HUES64 (cell line): ENCODE results near the gene MOK.
A peak's percentile ranks its signal among the peaks of the same experiment; 100 is the strongest.

ENCODE experiments used
- H3K27ac ChIP-seq: 2 replicates; pipeline ENCODE4 v1.7.0; 2013; ENCODE audit warnings: low read depth, low read length, inconsistent platforms
- H3K27me3 ChIP-seq: 2 replicates; pipeline ENCODE4 v1.6.1; 2013; ENCODE audit warnings: mild to moderate bottlenecking, low read length; ENCODE audit not compliant: insufficient read depth
- H3K36me3 ChIP-seq: 2 replicates; pipeline ENCODE4 v1.6.1; 2013; ENCODE audit warnings: mild to moderate bottlenecking, low read length; ENCODE audit not compliant: insufficient read depth
- H3K4me1 ChIP-seq: 2 replicates; pipeline ENCODE4 v1.6.1; 2013; ENCODE audit warnings: mild to moderate bottlenecking, low read length, moderate library complexity; ENCODE audit not compliant: insufficient read depth
- H3K4me3 ChIP-seq: 2 replicates; pipeline ENCODE4 v1.5.1; 2013; ENCODE audit warnings: mild to moderate bottlenecking, low read length, moderate library complexity
- H3K9ac ChIP-seq: 2 replicates; pipeline ENCODE4 v1.6.1; 2013; ENCODE audit warnings: mild to moderate bottlenecking, low read depth, low read length
- H3K9me3 ChIP-seq: 2 replicates; pipeline ENCODE4 v1.6.1; 2013; ENCODE audit warnings: low read depth, low read length; ENCODE audit not compliant: insufficient read depth
- WGBS: fragments of 150-250, 120-280 bp; methylation state at CpG from one replicate; pipeline ENCODE4 v1.1.7; 2013; ENCODE audit warnings: missing lambda C conversion rate; 5-methylcytosine and 5-hydroxymethylcytosine counted together

MOK gene

DNA sequence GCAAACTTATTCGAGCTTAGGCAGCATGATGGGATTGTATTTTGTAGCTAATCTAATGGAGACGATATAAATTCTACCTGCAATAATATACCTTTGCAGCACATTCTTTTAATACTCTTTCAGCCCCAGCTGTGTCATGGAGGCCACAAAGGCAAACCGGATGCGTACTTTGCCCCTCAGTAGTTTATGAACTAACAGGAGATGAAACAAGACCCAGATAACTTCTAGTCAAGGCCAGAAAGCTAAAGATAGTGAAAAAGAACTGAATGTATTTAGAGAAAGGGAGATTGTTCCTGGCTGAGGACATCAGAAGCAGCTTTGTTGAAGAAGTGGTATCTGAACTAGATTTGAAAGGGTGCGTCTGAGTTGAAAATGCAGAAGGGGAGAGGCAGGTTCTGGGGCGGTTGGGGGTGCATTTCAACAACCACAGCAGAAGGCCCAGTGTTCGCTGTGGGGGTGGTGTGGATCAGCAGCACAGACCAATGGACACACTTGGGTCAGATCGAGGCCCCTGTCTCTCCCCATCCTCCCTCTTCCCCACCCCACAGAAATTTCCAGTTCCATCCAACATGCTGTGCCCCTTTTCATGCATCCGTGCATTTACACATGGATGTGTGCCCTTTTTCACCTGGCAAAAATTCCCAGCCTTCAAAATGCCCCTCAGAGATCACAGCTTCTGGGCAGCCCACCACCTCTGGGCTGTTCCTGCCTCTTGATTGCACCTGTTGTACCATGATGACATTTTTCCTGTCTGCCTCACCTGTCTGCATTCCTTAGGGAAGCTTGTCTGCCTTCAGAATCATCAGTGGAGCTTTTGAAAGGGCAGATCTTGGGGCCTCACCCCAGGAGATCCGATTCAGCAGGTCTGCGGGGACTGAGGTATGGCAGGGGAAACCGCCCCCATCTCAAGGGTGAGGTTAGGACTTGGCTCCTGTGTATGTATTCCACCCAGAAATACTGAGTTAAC lies 16.8 kb upstream of the MOK start:
- no peak overlapping the region for H3K9ac ChIP-seq
- 95% methylated on average over 12 of the region's 12 CpGs for WGBS

GRCh38 chr14:102320671-102321455 lies 15.9 kb upstream of the MOK start:
- 0 out of 2 replicates have a peak overlapping the region, but pooled peaks have one; percentile 86 for H3K9ac ChIP-seq
- H3K36me3 ChIP-seq = peaks cover 3% of the 10 kb centered on the region; the same call in 1 of the 2 replicates
- no peak overlapping the region for H3K27ac ChIP-seq
- no peaks in the 10 kb centered on the region for H3K27me3 ChIP-seq
- peak overlapping the region; percentile 96 for H3K4me3 ChIP-seq
- H3K9me3 ChIP-seq = no peaks in the 10 kb centered on the region
- H3K4me1 ChIP-seq = peaks cover 10% of the 10 kb centered on the region; the same call in 1 of the 2 replicates
- 96% methylated on average over 17 of the region's 17 CpGs for WGBS

More for the DNA sequence above, 16.8 kb upstream of the MOK start:
- Histone ChIP-seq H3K9me3 (no peaks in the 10 kb centered on the region), H3K4me3 (no peak overlapping the region), H3K4me1 (0 out of 2 replicates have a peak, but pooled peaks cover 4% of the 10 kb centered on the region), H3K36me3 (peaks cover 3% of the 10 kb centered on the region; the same call in 1 of the 2 replicates), H3K27me3 (no peaks in the 10 kb centered on the region), H3K27ac (no peak overlapping the region)

- Histone ChIP-seq H3K36me3 (peaks cover 3% of the 10 kb centered on the region; the same call in 1 of the 2 replicates), H3K4me1 (peaks cover 10% of the 10 kb centered on the region; the same call in 1 of the 2 replicates), H3K9ac (peak overlapping the region; percentile 86), H3K4me3 (peak overlapping the region; percentile 96), H3K9me3 (no peaks in the 10 kb centered on the region), H3K27me3 (peaks cover 4% of the 10 kb centered on the region), H3K27ac (no peak overlapping the region)
- 9% methylated on average over 30 of the region's 30 CpGs for WGBS
Observed at GRCh38 chr14:102320033-102320660, 15.2 kb upstream of the MOK start.

DNA sequence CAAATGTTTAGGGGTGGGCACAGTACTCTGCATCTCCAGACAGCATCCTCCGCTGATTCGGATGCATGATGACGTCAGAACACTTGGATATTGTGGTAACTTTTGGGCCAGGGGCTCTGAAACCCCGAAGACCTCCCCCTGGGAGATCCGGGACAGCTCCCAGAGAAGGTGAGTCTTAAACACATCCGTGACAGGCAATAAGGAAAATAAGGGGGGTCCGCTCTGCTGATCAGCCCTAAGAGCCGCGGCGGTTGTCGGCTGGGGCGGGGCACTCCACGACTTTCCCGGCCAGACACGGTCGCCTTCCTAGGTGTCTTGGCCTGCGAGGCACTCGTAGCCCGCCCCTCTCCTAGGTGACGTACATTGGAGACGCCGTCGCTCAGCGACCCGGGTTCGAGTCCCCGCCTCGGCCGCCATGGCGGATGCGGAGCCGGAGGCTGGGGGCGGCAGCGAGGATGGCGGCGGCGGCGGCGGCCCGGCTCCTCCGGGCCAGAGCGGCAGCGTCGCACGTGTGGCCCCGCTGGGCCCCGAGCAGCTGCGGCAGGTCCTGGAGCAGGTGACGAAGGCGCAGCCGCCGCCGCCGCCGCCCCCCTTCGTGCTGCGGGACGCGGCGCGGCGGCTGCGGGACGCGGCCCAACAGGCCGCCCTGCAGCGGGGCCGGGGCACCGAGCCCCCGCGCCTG lies 14.5 kb upstream of the MOK start, which contains the start of gene ZNF839:
ZNF839 (plus strand) TSS at position 396 of the 682 bp plus-strand sequence; CDS start at position 416, 20 bp downstream.
- Histone ChIP-seq H3K36me3 (peaks cover 3% of the 10 kb centered on the region; the same call in 1 of the 2 replicates), H3K9me3 (no peaks in the 10 kb centered on the region), H3K4me3 (peak within 1 kb of the TSS; percentile 96), H3K27ac (peak within 1 kb of the TSS; percentile 61), H3K4me1 (peaks cover 10% of the 10 kb centered on the region; the same call in 1 of the 2 replicates), H3K9ac (peak within 1 kb of the TSS; percentile 86), H3K27me3 (peaks cover 10% of the 10 kb centered on the region)
- 1% methylated on average over 71 of the region's 71 CpGs for WGBS

- H3K4me1 ChIP-seq = peaks cover 10% of the 10 kb centered on the region; the same call in 1 of the 2 replicates
- H3K27ac ChIP-seq = no peak overlapping the region
Observed at GRCh38 chr14:102318781-102319276, 13.9 kb upstream of the MOK start.

GRCh38 chr14:102317564-102318248 lies 12.7 kb upstream of the MOK start:
- peaks cover 3% of the 10 kb centered on the region; the same call in 1 of the 2 replicates for H3K36me3 ChIP-seq
- H3K4me3 ChIP-seq = peak overlapping the region; percentile 87
- H3K9me3 ChIP-seq = no peaks in the 10 kb centered on the region
- peaks cover 10% of the 10 kb centered on the region; the same call in 1 of the 2 replicates for H3K4me1 ChIP-seq
- H3K9ac ChIP-seq = peak overlapping the region; percentile 70
- H3K27me3 ChIP-seq = peaks cover 13% of the 10 kb centered on the region
- 69% methylated on average over 12 of the region's 12 CpGs for WGBS
- H3K27ac ChIP-seq = peak overlapping the region; percentile 76; the same call in 1 of the 2 replicates

More at GRCh38 chr14:102318781-102319276, 13.9 kb upstream of the MOK start:
- no peaks in the 10 kb centered on the region for H3K9me3 ChIP-seq
- H3K4me3 ChIP-seq = peak overlapping the region; percentile 96
- peaks cover 3% of the 10 kb centered on the region; the same call in 1 of the 2 replicates for H3K36me3 ChIP-seq
- H3K27me3 ChIP-seq = peaks cover 13% of the 10 kb centered on the region
- WGBS = 93% methylated on average over 10 of the region's 15 CpGs
- peak overlapping the region; percentile 86 for H3K9ac ChIP-seq

GRCh38 chr14:102316743-102317563 lies 12.0 kb upstream of the MOK start:
- WGBS = 1% methylated on average over 54 of the region's 54 CpGs
- H3K4me3 ChIP-seq = peak overlapping the region; percentile 87
- no peaks in the 10 kb centered on the region for H3K36me3 ChIP-seq
- H3K27me3 ChIP-seq = peaks cover 13% of the 10 kb centered on the region
- H3K27ac ChIP-seq = peak overlapping the region; percentile 76
- no peaks in the 10 kb centered on the region for H3K9me3 ChIP-seq
- peak overlapping the region; percentile 73 for H3K9ac ChIP-seq
- H3K4me1 ChIP-seq = peaks cover 10% of the 10 kb centered on the region; the same call in 1 of the 2 replicates

DNA sequence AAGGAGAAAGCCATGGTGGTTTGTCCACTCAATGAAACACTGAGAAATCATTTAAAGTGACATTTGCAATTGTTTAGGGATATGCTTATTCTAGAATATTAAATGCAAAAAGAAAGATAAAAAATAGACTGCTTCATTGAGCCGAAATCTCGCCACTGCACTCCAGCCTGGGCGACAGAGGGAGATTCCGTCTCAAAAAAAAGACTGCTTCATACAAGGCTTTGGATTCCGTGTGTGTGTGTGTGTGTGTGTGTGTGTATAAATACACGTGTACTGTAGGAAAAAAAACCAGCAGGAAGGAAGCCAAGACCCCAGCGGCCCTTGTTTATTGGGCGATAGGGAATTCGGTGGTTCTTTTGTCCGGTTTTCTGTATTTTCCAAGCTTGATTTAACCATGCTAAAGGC lies 11.4 kb upstream of the MOK start:
- Histone ChIP-seq H3K4me3 (peak overlapping the region; percentile 87), H3K4me1 (peaks cover 10% of the 10 kb centered on the region; the same call in 1 of the 2 replicates), H3K27me3 (peaks cover 13% of the 10 kb centered on the region), H3K27ac (peak overlapping the region; percentile 68), H3K9me3 (no peaks in the 10 kb centered on the region), H3K36me3 (no peaks in the 10 kb centered on the region), H3K9ac (peak overlapping the region; percentile 73)
- WGBS = 23% methylated on average over 10 of the region's 10 CpGs

DNA sequence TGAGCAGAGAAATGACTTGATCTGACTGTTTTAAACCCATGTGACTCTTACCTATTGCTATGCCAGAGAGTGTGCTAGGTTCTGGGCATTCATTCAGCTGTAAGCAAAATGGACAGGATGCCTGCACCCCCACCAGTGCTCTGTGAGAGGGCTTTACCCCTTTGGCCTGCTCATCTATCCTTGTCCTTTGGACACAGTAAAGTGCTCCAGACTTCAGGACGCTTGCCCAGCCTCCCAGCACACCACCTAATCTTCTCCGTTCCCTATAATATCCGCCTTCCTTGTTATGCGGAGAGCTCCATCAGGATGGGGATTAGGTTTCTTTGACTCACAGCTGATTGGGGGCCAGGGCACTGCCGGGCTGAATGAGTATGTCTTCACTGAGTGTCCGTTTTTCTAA lies 10.2 kb upstream of the MOK start:
- Histone ChIP-seq H3K9ac (no peak overlapping the region), H3K9me3 (no peaks in the 10 kb centered on the region), H3K4me1 (peaks cover 6% of the 10 kb centered on the region; the same call in 1 of the 2 replicates), H3K27me3 (peaks cover 13% of the 10 kb centered on the region), H3K27ac (no peak overlapping the region), H3K4me3 (no peak overlapping the region; the same call in 1 of the 2 replicates), H3K36me3 (no peaks in the 10 kb centered on the region)
- WGBS = 60% methylated on average over 6 of the region's 6 CpGs
